Right lobe of liver (tissue), 4 donors: Measurements from ENCODE around the gene MBNL2.

Source experiments
- CTCF ChIP-seq, 4 donors: fragments of 200-600 bp in 3 of 4; fragments of 450-650 bp in 1 of 4; IDR thresholded peaks; one replicate each; pipeline versions ENCODE4 v1.5.1 to v1.8.0; 2016 to 2022; ENCODE audit warnings: antibody characterized with exemption in 4 of 4, mild to moderate bottlenecking in 2 of 4
- POLR2A ChIP-seq: fragments of 450-650 bp; IDR thresholded peaks from one replicate; pipeline ENCODE4 v1.6.1; 2017; ENCODE audit warnings: antibody characterized with exemption, mild to moderate bottlenecking
- donor health status: DM: no; HTN: no; CAD: no.
- donor health status: DM: no; HTN: no; CAD: no.
- donor health status: DM: no; HTN: yes; CAD: no.

GRCh38 chr13:97241761-97242160 is 19.6 kb downstream of the MBNL2 start:
- TF ChIP-seq CTCF (IDR thresholded peaks at IDR 0.05) (no peak), POLR2A (no peak)
